Panc1 (cell line): ENCODE results near the gene SOS2. TPM values are rescaled to one million over a fixed set of nuclear protein-coding genes. Genes with fewer than 3 reads are reported as not detected.

Source experiments
- ATAC-seq: fragments of 200-7000 bp; cut with Tn5 transposase; 2 replicates; pipeline ENCODE4 v1.9.1; 2020; ENCODE audit warnings: mild to moderate bottlenecking, moderate library complexity
- BruUV-seq: library from RNA; stranded (reverse); fragments of 400-500 nt; replicated peaks from 2 replicates; lab custom pipeline; 2021; lab: Mats Ljungman, UMichigan
- CTCF ChIA-PET: fragments of 300-600 bp; sonication (Branson Sonifier 250); formaldehyde crosslinking; loops from one replicate; lab custom pipeline; 2022; ENCODE audit warnings: antibody characterized with exemption; lab: Charles Lee
- POLR2A ChIA-PET: fragments of 300-600 bp; sonication (Branson Sonifier 250); formaldehyde crosslinking; loops from one replicate; lab custom pipeline; 2022; ENCODE audit warnings: antibody characterized with exemption; lab: Charles Lee
- DNase-seq: peaks from one replicate; pipeline ENCODE4 v3.0.0-alpha.2; 2010; ENCODE audit warnings: low read depth, low spot score
- H3K27ac ChIP-seq: 2 replicates; pipeline ENCODE4 v1.5.1; 2011; ENCODE audit warnings: mild to moderate bottlenecking, low read length, inconsistent platforms
- H3K27me3 ChIP-seq: fragments of 200-500 bp; sonication (Bioruptor generic); 2 replicates; pipeline ENCODE4 v1.6.0; 2014; ENCODE audit warnings: low read length, inconsistent platforms; ENCODE audit not compliant: control insufficient read depth, insufficient read depth
- H3K36me3 ChIP-seq: fragments of 200-500 bp; sonication (Bioruptor generic); 2 replicates; pipeline ENCODE4 v1.5.1; 2014; ENCODE audit warnings: inconsistent platforms, mild to moderate bottlenecking, low read length, moderate library complexity; ENCODE audit not compliant: control insufficient read depth, insufficient read depth
- H3K4me1 ChIP-seq: 2 replicates; pipeline ENCODE4 v1.5.1; 2011; ENCODE audit warnings: inconsistent platforms, mild to moderate bottlenecking, low read length, moderate library complexity; ENCODE audit not compliant: control insufficient read depth, insufficient read depth
- H3K4me3 ChIP-seq, 2 experiments: 2 replicates each; pipeline ENCODE4 v1.5.1; 2011 to 2012; ENCODE audit warnings: low read depth in 2 of 2, low read length in 2 of 2, mild to moderate bottlenecking in 2 of 2, inconsistent platforms in 1 of 2, moderate library complexity in 1 of 2
- H3K9me3 ChIP-seq: fragments of 200-500 bp; sonication (Bioruptor generic); 2 replicates; pipeline ENCODE4 v1.5.1; 2014; ENCODE audit warnings: low read depth, mild to moderate bottlenecking, inconsistent platforms, low read length, moderate library complexity; ENCODE audit not compliant: control insufficient read depth, insufficient read depth
- CTCF ChIP-seq: fragments of 450-650 bp; IDR thresholded peaks from 2 replicates; pipeline ENCODE4 v1.5.1; 2017; ENCODE audit warnings: mild to moderate bottlenecking
- POLR2AphosphoS5 ChIP-seq: IDR thresholded peaks from 2 replicates; pipeline ENCODE4 v1.6.1; 2012; ENCODE audit warnings: mild to moderate bottlenecking, low read depth, low read length, moderate library complexity
- SIN3A ChIP-seq: IDR thresholded peaks from 2 replicates; pipeline ENCODE4 v1.6.1; 2012; ENCODE audit warnings: low read depth, mild to moderate bottlenecking, low read length, moderate library complexity, borderline replicate concordance; ENCODE audit not compliant: insufficient read depth
- TCF7L2 ChIP-seq: IDR thresholded peaks from 2 replicates; pipeline ENCODE4 v1.6.1; 2011; ENCODE audit warnings: mild to moderate bottlenecking, low read depth, low read length, inconsistent platforms
- in situ Hi-C: cut with HindIII; loops from 2 replicates; pipeline ENCODE4 v1.10.0; 2016; ENCODE audit warnings: low sequenced_read_pairs, low pct_unique_long_range_greater_than_20kb
- intact Hi-C: fragments of 100-400 bp; cut with micrococcal nuclease; formaldehyde crosslinking; loops from one replicate; pipeline ENCODE4 v1.10.0; 2022; ENCODE audit not compliant: unreplicated experiment
- total RNA-seq: library from RNA; stranded (reverse); gene quantifications from one replicate; pipeline ENCODE4 v1.2.1, GENCODE V29; 2021; ENCODE audit not compliant: unreplicated experiment
- TF ChIP-seq, protein P1 (sequence below), 2 experiments: IDR thresholded peaks; 2 replicates each; pipeline ENCODE4 v1.6.1; 2011 to 2012; ENCODE audit warnings: low read depth in 2 of 2, control low read depth in 1 of 2, low read length in 1 of 2, mild to moderate bottlenecking in 1 of 2, moderate library complexity in 1 of 2; ENCODE audit not compliant: insufficient read depth in 1 of 2

SOS2 gene
- total RNA-seq, 1 experiment from 2014 or later = 21.2 TPM

DNA sequence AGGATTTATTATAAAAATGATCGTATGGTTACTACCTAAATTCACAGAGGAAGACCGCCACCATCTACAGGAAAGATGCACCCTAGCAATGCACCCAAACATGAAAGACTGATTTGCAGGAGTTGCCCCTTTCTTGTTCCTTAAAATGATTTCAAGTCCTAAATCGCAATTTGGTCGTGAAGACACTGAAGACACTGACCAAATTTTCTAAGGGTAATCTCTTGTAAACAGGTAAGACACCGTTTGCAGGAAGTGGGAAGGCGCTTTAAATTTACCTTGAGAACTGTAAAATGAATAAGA, 1.0 kb downstream of the SOS2 start:
- in situ Hi-C loops = no loop called here
- peak overlapping the region; percentile 79 to 82 for H3K4me3 ChIP-seq
- no peaks in the 10 kb centered on the region; the same call in 1 of the 2 replicates for H3K36me3 ChIP-seq
- BruUV-seq = no TSS peak
- peaks cover 24% of the 10 kb centered on the region for H3K4me1 ChIP-seq
- no peak for TF ChIP-seq TCF7L2
- TF ChIP-seq SIN3A = no peak
- TF ChIP-seq, protein P1, sequence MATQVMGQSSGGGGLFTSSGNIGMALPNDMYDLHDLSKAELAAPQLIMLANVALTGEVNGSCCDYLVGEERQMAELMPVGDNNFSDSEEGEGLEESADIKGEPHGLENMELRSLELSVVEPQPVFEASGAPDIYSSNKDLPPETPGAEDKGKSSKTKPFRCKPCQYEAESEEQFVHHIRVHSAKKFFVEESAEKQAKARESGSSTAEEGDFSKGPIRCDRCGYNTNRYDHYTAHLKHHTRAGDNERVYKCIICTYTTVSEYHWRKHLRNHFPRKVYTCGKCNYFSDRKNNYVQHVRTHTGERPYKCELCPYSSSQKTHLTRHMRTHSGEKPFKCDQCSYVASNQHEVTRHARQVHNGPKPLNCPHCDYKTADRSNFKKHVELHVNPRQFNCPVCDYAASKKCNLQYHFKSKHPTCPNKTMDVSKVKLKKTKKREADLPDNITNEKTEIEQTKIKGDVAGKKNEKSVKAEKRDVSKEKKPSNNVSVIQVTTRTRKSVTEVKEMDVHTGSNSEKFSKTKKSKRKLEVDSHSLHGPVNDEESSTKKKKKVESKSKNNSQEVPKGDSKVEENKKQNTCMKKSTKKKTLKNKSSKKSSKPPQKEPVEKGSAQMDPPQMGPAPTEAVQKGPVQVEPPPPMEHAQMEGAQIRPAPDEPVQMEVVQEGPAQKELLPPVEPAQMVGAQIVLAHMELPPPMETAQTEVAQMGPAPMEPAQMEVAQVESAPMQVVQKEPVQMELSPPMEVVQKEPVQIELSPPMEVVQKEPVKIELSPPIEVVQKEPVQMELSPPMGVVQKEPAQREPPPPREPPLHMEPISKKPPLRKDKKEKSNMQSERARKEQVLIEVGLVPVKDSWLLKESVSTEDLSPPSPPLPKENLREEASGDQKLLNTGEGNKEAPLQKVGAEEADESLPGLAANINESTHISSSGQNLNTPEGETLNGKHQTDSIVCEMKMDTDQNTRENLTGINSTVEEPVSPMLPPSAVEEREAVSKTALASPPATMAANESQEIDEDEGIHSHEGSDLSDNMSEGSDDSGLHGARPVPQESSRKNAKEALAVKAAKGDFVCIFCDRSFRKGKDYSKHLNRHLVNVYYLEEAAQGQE (IDR thresholded peaks at IDR 0.05; ENCODE audit: insufficient read depth in 1 of 2, low read depth in 2 of 2, low read length in 1 of 2) = no peak
- no peak for TF ChIP-seq CTCF
- no peak for TF ChIP-seq POLR2AphosphoS5
- intact Hi-C loops = no loop called here
- ATAC-seq = no peak
- H3K27ac ChIP-seq = peak overlapping the region; percentile 89
- POLR2A ChIA-PET = interaction anchor here (0.6 kb wide), 1 partner anchor 163 kb away, joined by 4 read pairs; no protein-coding TSS in a partner anchor
- H3K27me3 ChIP-seq = no peaks in the 10 kb centered on the region
- CTCF ChIA-PET = no interaction called here
- no peaks in the 10 kb centered on the region for H3K9me3 ChIP-seq
- DNase-seq = no peak

DNA sequence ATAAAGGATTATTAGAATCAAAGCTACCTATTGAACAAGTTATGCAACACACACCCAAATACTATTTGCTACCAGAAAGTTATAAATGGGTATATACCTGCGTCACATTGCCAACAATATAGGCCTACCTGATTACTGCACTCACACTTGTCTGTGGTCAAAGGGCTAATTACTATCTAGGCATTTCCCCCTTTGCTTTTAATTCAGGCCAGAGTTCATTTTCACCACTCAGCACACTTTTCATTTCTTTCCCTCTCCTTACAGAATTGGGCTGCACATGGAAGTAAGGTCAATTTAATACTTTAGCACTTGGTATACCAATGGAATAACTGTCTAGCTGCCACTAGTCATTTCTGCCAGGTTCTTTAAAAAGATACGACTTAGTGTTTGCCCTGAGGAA, 1.7 kb downstream of the SOS2 start:
- DNase-seq (no peak), ATAC-seq (no peak)
- in situ Hi-C loops = no loop called here
- POLR2A ChIA-PET = interaction anchor here (0.7 kb wide), 1 partner anchor 508 kb away, joined by 7 read pairs; no protein-coding TSS in a partner anchor
- Histone ChIP-seq H3K4me1 (peaks cover 25% of the 10 kb centered on the region), H3K4me3 (peak overlapping the region; percentile 79 to 82), H3K36me3 (no peaks in the 10 kb centered on the region; the same call in 1 of the 2 replicates), H3K9me3 (no peaks in the 10 kb centered on the region), H3K27me3 (no peaks in the 10 kb centered on the region), H3K27ac (peak overlapping the region; percentile 89)
- CTCF ChIA-PET = no interaction called here
- intact Hi-C loops = no loop called here
- TSS peak; percentile 79 for BruUV-seq
- TF ChIP-seq, protein P1 (IDR thresholded peaks at IDR 0.05; ENCODE audit: insufficient read depth in 1 of 2, low read depth in 2 of 2, low read length in 1 of 2) = no peak
- TF ChIP-seq POLR2AphosphoS5 (no peak), TCF7L2 (no peak)
